Measurements from ENCODE around the gene PLAGL2. TPM values are rescaled to one million over a fixed set of nuclear protein-coding genes. Genes with fewer than 3 reads are reported as not detected.
"Not testable (repeated sequence)": the region's sequence is repeated elsewhere in the genome, so short reads cannot be mapped to it uniquely, and the experiment has no call there.

Gene PLAGL2, protein sequence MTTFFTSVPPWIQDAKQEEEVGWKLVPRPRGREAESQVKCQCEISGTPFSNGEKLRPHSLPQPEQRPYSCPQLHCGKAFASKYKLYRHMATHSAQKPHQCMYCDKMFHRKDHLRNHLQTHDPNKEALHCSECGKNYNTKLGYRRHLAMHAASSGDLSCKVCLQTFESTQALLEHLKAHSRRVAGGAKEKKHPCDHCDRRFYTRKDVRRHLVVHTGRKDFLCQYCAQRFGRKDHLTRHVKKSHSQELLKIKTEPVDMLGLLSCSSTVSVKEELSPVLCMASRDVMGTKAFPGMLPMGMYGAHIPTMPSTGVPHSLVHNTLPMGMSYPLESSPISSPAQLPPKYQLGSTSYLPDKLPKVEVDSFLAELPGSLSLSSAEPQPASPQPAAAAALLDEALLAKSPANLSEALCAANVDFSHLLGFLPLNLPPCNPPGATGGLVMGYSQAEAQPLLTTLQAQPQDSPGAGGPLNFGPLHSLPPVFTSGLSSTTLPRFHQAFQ
- 9.2 and 9.8 TPM in 2 replicates for total RNA-seq

DNA sequence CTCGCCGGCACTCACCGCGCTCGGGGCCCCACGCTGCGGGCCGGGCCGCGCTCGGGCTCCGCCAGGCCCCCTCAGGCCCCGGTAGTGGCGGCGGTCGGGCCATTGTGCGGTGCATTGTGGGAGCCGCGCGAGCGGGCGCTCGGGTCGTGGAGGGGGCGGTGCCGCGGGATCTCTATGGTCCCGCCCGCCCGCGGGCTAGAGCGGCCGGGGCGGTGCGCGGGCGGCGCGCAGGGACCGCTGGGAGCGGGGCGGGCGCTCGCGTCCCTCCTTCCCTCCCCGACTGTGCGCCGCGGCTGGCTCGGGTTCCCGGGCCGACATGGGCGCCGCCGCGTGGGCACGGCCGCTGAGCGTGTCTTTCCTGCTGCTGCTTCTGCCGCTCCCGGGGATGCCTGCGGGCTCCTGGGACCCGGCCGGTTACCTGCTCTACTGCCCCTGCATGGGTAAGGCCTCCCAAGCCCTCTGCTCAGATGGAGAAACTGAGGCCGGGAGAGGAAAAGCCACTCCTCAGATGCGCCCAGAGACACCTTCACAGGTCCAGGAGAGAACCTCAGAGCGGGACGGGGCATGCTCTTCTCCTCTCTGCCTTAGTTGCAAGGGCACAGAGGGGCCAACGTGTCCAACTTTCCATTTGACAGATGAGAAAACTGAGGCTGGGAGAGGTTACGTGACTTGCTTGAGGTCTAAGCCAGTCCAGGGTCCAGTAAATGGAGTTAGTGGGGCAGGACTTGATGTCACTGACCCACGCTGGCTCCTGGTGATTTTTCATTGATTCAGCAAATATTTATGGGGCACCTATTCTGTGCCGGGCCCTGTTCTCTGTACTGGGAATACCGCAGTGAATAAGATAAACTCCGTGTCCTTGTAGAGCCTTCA lies at the start of gene PLAGL2, which contains the start of gene POFUT1:
Gene PLAGL2 (minus strand): TSS at position 118 of the 873 bp plus-strand sequence. CDS start 5,565 bp downstream, outside the sequence.
Gene POFUT1 (plus strand): TSS at position 255 of the 873 bp plus-strand sequence. CDS start 62 bp downstream, at position 317.
- no peak for DNase-seq (ENCODE audit: extremely low read depth, low read depth, low spot score)

DNA sequence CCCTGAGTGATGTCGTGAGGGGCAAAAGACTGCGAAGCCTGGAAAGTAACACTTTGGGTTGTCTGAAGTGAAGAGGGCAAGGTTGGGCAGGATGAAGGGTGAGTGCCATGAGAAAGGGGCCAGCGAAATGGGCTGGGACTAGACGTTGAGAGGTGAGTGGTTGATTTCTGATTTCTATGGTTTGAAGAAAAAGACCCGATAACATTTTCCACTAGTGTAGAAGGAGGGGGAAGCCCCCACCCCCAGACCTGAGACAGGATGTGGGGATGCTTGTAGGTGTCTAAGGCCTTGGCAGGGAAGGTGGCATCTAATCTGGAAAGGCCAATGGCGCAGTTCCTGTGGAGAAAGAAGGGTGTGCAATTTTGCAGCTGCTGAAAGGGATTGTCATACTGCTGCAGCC lies 44.6 kb upstream of the PLAGL2 start:
- no peak for DNase-seq (ENCODE audit: extremely low read depth, low read depth, low spot score)

DNA sequence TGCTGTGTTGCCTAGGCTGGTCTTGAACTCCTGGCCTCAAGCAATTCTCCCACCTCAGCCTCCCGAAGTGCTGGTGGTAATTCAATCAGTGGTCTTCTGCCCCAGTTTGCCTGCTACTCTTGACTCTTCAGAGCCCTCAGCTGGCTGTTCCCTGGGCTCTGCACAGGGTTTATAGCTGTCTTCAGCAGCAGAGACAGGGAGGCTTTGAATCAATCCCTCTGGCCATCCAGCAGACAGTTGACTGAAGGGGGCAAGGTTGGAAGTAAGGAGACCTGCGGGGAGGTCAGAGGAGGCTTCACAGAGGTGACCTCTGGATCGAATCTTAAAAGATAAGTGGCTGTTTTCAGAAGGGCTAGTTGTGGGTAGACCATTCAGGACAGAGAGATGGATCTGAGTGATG lies 43.9 kb upstream of the PLAGL2 start:
- no peak for DNase-seq (ENCODE audit: extremely low read depth, low read depth, low spot score)

DNA sequence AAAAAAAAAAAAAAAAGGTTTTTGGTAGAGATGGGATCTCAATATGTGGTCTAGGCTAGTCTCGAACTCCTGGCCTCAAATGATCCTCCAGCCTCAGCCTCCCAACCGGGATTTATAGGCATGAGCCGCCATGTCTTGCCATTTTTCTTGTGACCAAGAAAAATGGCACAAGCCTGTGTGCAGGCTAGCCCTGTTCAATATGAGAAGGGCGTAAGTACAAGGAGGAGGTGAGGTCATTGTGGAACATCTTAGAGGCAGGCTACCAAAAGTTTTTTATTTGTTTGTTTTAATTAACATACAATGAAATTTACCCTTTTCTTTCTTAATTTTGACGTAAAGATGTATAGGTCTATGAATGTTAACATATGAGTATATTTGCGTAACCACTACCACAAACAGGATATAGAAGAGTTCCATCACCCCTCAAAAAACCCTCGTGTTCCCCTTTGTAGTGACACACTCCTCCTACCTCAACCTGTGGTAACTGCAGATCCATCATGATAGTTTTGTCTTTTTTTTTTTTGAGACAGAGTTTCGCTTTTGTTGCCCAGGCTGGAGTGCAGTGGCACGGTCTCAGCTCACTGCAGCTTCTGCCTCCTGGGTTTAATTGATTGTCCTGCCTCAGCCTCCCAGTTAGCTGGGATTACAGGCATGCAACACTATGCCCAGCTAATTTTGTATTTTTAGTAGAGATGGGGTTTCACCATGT lies 41.6 kb upstream of the PLAGL2 start:
- no peak for DNase-seq (ENCODE audit: extremely low read depth, low read depth, low spot score)

DNA sequence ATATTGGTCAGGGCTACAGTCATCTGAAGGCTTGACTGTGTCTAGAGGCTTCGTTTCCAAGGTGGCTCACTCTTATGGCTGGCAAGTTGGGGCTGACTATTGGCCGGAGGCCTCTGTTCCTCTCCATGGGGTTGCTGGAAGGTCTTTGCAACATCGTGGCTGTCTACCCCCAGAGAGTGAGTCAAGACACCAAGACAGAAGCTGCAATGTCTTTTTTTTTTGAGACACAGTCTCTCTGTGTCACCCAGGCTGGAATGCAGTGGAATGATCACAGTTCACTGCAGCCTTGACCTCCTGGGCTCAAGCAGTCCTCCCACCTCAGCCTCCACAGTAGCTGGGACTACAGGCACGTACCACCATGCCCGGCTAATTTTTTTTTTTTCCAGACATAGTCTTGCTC lies 40.5 kb upstream of the PLAGL2 start:
- no peak for DNase-seq (ENCODE audit: extremely low read depth, low read depth, low spot score)

DNA sequence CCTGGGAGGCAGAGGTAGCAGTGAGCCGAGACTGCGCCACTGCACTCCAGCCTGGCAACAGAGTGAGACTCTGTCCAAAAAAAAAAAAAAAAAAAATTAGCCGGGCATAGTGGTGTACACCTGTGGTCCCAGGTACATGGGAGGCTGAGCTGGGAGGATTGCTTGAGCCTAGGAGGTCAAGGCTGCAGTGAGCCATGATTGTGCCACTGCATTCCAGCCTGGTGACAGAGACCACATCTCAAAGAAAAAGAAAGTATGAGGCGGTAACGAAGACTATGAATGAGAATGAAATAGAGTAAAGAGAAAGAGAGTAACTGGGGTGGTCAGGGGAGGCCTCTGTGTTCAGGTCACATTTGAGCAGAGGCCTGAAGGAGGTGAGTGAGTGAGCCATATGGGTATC lies 38.7 kb upstream of the PLAGL2 start:
- not testable (repeated sequence) for DNase-seq (ENCODE audit: extremely low read depth, low read depth, low spot score)

DNA sequence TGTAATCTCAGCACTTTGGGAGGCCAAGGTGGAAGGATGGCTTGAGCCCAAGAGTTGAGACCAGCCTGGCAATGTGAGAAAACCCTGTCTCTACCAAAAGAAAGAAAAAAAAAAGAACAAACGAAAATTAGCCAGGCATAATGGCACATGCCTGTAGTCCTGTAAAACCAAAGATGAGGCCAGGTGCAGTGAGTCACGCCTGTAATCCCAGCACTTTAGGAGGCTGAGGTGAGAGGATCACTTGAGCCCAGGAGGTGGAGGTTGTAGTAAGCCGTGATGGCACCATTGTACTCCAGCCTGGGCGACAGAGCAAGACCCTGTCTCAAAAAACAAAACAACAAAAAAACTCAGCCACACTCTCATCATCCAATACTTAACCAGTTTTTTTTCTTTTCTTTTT lies 37.4 kb upstream of the PLAGL2 start:
- no peak for DNase-seq (ENCODE audit: extremely low read depth, low read depth, low spot score)

DNA sequence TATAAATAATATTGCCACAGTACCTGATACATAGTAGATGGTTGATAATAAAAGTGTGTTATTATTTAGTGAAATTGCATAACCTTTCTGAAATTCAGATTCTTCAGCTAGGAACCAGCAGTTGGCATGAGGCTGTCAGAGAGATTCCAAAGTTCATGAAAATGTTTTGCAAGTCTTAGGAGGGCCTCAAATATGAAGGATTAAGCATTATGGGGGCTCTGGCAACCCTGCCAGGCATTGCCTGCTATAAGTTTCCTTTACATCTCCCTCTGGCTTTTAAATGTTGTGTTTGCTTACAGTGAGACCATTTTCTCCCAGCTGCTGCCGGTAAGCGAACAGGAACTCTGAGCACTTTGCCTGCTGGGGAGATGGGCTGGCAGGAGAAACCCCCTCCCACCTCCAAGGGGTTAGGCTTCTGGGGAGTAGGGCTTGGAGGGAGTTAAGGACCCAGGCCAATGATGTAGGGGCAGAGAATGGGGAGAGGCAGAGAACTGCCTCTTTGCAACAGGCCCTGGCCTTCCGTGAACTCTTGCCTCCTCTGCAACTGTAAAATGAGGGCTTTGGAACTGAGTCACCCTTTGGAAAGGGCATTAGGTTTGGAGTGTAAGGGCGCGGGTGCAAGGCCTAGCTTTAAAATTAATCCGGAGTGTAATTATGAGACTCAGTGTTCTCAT lies 36.7 kb upstream of the PLAGL2 start:
- no peak for DNase-seq (ENCODE audit: extremely low read depth, low read depth, low spot score)

DNA sequence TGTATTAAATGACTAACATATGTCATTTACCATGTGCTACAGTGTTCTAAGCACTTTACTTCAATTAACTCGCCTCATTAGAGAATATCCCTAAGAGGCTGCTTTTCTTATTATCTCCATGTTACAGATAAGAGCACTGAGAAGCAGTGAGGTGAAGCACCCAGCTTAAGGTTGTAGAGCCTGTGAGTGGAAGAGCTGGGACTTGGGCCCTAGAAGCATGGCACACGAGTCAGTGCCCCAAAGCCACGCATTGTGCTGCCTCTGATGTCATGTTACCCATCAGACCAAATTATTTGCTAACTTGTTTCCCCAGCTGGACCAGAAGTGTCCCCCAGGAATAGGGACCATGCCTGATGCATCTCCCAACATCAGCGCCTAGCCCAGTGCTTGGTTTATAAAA lies 34.3 kb upstream of the PLAGL2 start:
- DNase-seq (ENCODE audit: extremely low read depth, low read depth, low spot score), result no peak

DNA sequence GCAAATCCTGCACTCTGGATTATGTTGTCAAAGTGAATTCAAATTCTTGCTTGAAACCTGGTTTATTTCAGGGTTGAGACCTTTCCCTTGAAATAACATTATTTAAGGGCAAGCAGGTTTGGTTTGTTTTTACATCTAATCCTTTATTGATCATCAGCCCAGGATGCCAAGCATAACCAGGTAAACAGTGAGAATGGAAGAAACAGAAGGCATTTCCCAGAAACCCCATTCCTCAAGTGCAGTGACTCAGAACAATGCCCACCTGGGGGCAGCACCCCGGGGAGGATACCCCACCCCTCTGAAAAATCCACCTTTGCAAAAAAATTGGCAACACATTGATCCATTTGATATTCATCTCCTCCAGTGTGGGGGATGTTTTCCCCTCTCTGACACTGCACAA lies 32.7 kb upstream of the PLAGL2 start:
- no peak for DNase-seq (ENCODE audit: extremely low read depth, low read depth, low spot score)

DNA sequence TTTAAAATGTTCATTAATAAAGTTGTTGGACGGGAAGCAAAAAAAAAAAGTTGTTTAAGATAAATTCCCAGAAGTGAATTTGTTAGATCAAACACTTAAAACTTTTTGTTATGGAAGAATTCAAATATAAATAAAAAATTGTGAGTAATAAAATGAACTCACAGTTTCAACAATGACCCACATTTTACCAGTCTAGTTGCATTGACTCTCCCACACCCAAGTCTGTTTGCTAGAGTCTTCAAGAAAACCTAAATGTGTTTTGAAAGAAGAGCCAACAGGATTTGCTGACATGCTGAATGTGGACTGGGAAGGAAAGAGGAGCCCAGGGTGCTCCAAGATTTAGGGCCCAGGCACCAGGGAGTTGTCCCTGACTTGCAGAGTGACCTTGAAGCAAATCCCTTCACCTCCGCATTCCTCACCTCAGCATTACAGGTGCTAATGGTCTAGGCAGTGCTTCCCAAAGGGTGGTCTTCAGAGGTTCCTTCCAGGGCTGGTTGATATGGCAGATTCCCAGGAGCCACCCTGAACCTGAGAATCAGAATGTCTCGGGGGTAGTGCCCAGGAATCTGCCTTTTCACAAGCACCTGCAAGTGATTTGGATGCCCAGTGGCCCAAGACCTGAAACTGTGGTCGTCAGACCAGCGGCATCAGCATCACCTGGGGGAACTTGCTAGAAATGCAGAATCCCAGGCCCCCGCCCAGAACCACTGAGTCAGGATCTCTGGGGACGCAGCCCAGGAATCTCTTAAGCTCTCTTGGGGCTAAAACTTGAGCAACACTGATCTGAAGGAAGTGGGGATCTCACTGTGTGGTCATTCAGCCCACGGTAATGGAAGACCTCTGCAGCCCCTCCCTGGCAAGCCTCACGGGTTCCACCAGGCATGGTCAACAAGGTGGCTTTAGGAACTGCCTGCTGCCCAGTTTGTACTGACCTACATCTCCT lies 31.2 kb upstream of the PLAGL2 start:
- no peak for DNase-seq (ENCODE audit: extremely low read depth, low read depth, low spot score)

DNA sequence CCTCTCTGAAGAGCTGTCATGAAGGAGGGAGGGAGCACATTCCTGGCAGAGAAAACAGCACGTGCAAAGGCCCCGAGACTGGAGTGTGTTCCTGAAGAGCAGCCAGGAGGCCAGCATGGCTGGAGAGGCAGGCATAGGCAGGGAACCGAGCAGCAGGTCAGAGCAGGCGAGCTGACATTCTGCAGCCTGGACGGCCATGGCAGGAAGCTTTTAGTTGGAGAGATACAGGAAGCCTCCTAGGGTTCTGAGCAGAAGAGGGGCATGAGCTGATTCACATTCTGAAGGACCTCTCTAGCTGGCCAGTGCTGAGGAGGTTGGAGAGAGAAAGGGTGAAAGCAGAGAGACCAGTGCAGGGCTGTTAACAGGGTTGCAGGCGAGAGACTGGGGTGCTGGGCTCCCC lies 29.9 kb upstream of the PLAGL2 start:
- no peak for DNase-seq (ENCODE audit: extremely low read depth, low read depth, low spot score)

DNA sequence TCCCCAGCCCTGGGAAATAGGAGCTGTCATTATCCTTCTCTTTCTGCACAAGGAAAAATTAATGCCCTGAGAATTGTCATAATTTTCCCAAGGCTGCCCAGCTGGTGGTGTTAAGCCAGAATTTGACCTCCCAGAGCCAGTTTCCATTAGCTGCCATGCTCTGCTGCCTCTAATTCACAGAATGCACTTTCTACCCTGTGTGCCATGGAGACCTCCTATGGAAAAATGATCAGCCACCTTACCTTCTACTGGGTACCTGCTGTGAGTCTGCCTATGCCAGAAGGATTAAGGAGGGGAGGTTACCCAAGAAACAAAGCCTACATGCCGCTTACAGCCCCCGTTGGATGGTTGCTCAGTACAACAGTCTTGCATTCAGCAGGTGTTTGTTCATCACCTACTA lies 29.3 kb upstream of the PLAGL2 start:
- no peak for DNase-seq (ENCODE audit: extremely low read depth, low read depth, low spot score)

DNA sequence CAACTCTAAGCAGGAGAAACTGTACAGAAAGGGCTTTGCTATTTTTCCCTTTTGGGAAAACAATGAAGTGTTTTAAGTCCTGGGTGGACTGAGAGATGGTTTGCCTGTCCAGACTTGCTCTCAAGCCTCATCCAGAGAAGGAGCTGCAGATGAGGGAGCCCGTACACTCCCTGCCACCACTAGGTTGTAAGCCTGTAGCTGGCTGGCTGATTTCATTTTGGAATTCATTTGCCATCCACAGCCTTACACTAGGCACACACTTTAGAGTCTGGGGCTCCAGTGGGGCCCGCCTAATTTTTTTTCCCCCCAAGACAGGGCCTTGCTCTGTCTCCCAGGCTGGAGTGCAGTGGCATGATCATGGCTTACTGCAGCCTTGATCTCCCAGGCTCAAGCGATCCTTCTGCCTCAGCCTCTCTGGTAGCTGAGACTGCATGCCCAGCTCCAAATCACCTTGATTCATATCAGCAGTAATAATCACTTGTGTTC lies 28.5 kb upstream of the PLAGL2 start:
- DNase-seq (ENCODE audit: extremely low read depth, low read depth, low spot score), result no peak

DNA sequence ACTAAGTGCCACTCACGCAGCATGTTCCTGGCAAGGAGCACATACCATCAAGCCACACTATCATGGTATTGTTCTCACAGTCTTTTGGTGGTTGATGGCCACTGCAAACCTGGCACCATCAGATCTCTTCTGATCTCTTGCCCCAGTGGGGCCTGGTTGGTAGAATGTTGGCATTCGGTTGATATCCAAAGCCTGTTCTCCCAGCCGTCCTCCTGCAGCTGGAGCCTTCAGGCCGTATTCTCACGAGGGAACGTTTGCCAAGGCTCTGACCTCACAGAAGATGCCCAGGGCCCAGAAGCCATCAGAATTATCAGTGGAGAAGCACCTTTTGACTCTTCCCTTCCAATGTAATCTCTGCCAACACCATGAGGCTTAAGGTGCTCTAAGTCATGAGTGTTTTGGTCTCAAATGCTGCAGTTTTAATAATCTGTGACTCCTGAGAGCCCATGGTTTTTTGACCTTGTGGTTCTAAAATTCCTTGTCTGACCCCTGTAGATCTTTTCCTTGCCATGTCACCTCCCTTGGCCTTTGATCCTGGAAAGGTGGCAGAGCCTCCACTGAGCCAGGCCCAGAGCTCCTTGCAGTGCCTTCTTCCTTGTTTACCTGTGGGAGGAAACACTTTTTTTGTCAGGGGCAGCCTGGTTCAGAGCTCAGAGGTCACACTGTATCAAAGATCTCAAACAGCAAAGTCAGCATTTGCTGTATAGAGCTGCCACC lies 27.9 kb upstream of the PLAGL2 start:
- no peak for DNase-seq (ENCODE audit: extremely low read depth, low read depth, low spot score)

DNA sequence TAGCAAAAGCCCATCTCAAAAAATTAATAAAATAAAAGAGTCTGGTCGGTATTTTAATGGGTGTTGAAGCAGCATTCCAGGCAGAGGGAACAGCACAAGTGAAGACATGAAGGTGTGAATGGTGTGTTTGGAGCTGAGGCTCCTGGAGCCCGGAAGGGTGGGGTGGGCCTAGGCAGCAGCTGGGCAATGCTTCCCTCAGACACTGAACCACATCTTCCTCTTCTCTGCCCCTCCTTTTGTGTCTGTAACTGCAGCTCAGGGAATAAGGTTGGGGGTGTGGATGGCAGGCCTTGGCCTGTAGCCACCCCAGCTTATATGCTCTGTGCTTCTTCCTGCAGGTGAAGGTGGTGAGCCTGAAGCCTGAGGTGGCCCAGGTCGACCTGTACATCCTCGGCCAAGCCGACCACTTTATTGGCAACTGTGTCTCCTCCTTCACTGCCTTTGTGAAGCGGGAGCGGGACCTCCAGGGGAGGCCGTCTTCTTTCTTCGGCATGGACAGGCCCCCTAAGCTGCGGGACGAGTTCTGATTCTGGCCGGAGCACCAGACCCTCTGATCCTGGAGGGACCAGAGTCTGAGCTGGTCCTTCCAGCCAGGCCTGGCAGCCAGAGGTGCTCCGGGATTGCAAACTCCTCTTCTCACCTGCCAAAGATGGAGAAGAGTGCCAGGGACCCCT lies 26.7 kb upstream of the PLAGL2 start:
- no peak for DNase-seq (ENCODE audit: extremely low read depth, low read depth, low spot score)

DNA sequence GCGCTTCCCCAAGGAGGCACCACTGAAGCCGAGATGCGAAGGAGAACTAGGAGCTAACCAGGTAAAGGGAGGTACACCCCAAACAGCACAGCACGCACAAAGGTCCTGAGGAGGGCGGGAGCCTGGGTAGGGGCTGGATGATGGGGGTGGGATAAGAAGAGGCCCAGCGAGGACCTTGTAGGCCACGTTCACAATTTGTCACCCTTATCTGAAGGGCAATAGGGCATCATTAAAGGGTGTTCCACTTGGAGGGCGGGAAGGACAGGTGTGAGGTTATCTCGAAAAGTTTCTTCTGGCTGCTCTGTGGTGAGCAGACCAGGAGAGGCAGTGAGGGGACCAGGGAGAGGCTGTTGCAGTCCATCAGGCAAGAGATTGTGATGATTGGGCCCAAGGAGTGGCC lies 25.7 kb upstream of the PLAGL2 start:
- no peak for DNase-seq (ENCODE audit: extremely low read depth, low read depth, low spot score)

DNA sequence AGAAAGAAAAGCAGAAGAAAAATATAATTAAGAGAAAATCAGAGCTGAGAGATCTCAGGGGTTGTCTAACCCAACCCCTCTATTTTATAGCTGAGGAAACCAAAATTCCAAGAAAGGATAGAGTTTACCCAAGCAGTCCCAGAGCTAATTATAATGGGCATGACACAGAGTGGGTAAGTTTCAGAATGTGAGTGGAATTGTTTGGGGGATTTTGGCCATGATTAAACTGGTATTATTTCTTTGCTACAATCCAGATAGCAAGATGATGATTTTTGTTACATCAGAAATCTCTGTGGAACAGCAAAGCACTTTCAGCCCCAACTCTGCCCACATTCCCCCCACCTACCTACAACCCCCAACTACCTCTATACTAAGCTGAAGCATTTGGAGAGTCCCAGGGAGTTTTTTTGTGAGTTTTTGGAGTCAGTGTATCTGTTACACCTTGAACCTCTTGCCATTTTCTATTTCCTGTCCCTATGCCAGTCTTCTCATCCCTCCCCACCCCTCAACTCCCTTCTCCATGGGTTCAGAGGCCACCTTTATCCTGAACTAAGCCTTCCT lies 24.9 kb upstream of the PLAGL2 start:
- no peak for DNase-seq (ENCODE audit: extremely low read depth, low read depth, low spot score)

All from glomerular endothelial cell (primary cell).